NCI-H2107 (cell line): ENCODE results near the gene ANKRD53.

Experiments
- DNase-seq: peaks from one replicate; lab custom pipeline; 2025; lab: John Stamatoyannopoulos, UW

Gene ANKRD53

GRCh38 chr2:70965506-70965905 lies 12.9 kb upstream of the ANKRD53 start:
- no peak for DNase-seq

GRCh38 chr2:70966681-70967080 lies 11.7 kb upstream of the ANKRD53 start:
- DNase-seq: no peak

GRCh38 chr2:70967189-70967588 lies 11.2 kb upstream of the ANKRD53 start:
- no peak for DNase-seq

GRCh38 chr2:70974592-70974991 lies 3.8 kb upstream of the ANKRD53 start:
- DNase-seq: no peak

- DNase-seq: no peak
These were observed 3.2 kb upstream of the ANKRD53 start for GRCh38 chr2:70975237-70975636.

GRCh38 chr2:70977605-70978205 lies 725 bp upstream of the ANKRD53 start:
- DNase-seq: peak; percentile 27

- no peak for DNase-seq
These were observed 704 bp downstream of the ANKRD53 start for GRCh38 chr2:70979180-70979488.

GRCh38 chr2:70979626-70980025 lies 1.2 kb downstream of the ANKRD53 start:
- no peak for DNase-seq

GRCh38 chr2:70981421-70981820 lies 3.0 kb downstream of the ANKRD53 start:
- no peak for DNase-seq

GRCh38 chr2:70981866-70982810 lies 3.7 kb downstream of the ANKRD53 start:
- no peak for DNase-seq

- DNase-seq: no peak
These were observed 4.5 kb downstream of the ANKRD53 start for GRCh38 chr2:70982971-70983370.

- DNase-seq: no peak
These were observed 5.2 kb downstream of the ANKRD53 start for GRCh38 chr2:70983506-70984227.

- DNase-seq: no peak
These were observed 5.8 kb downstream of the ANKRD53 start for GRCh38 chr2:70984228-70984575.

GRCh38 chr2:70984576-70985282 lies 6.3 kb downstream of the ANKRD53 start:
- DNase-seq: no peak

GRCh38 chr2:70985283-70985688 lies 6.9 kb downstream of the ANKRD53 start:
- DNase-seq: no peak

GRCh38 chr2:70985956-70986355 lies 7.5 kb downstream of the ANKRD53 start:
- DNase-seq: no peak

GRCh38 chr2:70986499-70987189 lies 8.2 kb downstream of the ANKRD53 start:
- no peak for DNase-seq

GRCh38 chr2:70987386-70987785 lies 9.0 kb downstream of the ANKRD53 start:
- no peak for DNase-seq

GRCh38 chr2:70988151-70988550 lies 9.7 kb downstream of the ANKRD53 start:
- DNase-seq: no peak

GRCh38 chr2:70988726-70989648 lies 10.6 kb downstream of the ANKRD53 start:
- DNase-seq: no peak

GRCh38 chr2:70990216-70990615 lies 11.8 kb downstream of the ANKRD53 start:
- no peak for DNase-seq
